H1 (cell line): Measurements from ENCODE around the gene GRID1. TPM values are rescaled to one million over a fixed set of nuclear protein-coding genes. Genes with fewer than 3 reads are reported as not detected.

Source experiments
- CTCF ChIA-PET: fragments of 300-600 bp; sonication (Branson Sonifier 250); formaldehyde crosslinking; loops from one replicate; lab custom pipeline; 2021; ENCODE audit not compliant: partially characterized antibody; lab: Charles Lee
- POLR2A ChIA-PET: fragments of 300-600 bp; sonication (Branson Sonifier 250); formaldehyde crosslinking; loops from one replicate; lab custom pipeline; 2021; ENCODE audit warnings: inconsistent platforms; ENCODE audit not compliant: partially characterized antibody; lab: Charles Lee
- DNase-seq, 2 experiments: peaks; one replicate each; pipeline versions ENCODE4 v3.0.0 to v3.0.0-alpha.2; 2010 to 2022; ENCODE audit warnings: low spot score in 2 of 2, low read depth in 1 of 2, mixed read lengths in 1 of 2
- FAIRE-seq: peaks from 2 replicates; lab custom pipeline; 2011; peaks lifted over from hg19 to GRCh38; lab: Jason Lieb, UNC
- H2AFZ ChIP-seq: 2 replicates; pipeline ENCODE4 v1.8.1; 2012; ENCODE audit warnings: low read length, inconsistent platforms
- H2AK5ac ChIP-seq: 2 replicates; pipeline ENCODE4 v1.6.1; 2013; ENCODE audit warnings: low read depth, low read length
- H2BK120ac ChIP-seq: replicated peaks from 2 replicates; pipeline ENCODE3; 2013; ENCODE audit warnings: low read depth, low read length, inconsistent platforms
- H2BK12ac ChIP-seq: 2 replicates; pipeline ENCODE4 v1.6.1; 2013; ENCODE audit warnings: low read depth, low read length
- H2BK15ac ChIP-seq: 2 replicates; pipeline ENCODE4 v1.6.1; 2013; ENCODE audit warnings: low read length
- H2BK20ac ChIP-seq: 2 replicates; pipeline ENCODE4 v1.6.1; 2013; ENCODE audit warnings: low read length
- H2BK5ac ChIP-seq: 2 replicates; pipeline ENCODE4 v1.6.1; 2013; ENCODE audit warnings: low read depth, low read length
- H3K14ac ChIP-seq: 2 replicates; pipeline ENCODE4 v1.6.1; 2013; ENCODE audit warnings: inconsistent platforms; ENCODE audit not compliant: insufficient read length
- H3K18ac ChIP-seq: 2 replicates; pipeline ENCODE4 v1.6.1; 2013; ENCODE audit warnings: low read length; ENCODE audit errors: extremely low read depth
- H3K23ac ChIP-seq: 2 replicates; pipeline ENCODE4 v1.6.1; 2013; ENCODE audit warnings: inconsistent platforms; ENCODE audit not compliant: insufficient read length
- H3K23me2 ChIP-seq: 2 replicates; pipeline ENCODE4 v1.6.1; 2013; ENCODE audit warnings: low read depth, low read length
- H3K27ac ChIP-seq: 2 replicates; pipeline ENCODE4 v1.6.1; 2011; ENCODE audit warnings: low read depth, low read length, inconsistent platforms
- H3K27me3 ChIP-seq, 4 experiments: replicated peaks in 1 of 4; 1 replicate in 1 of 4; 2 replicates in 3 of 4; pipeline versions ENCODE4 v1.6.1 to v1.8.1; 2011 to 2013; ENCODE audit warnings: low read length in 3 of 4, mild to moderate bottlenecking in 3 of 4, inconsistent platforms in 2 of 4, mixed read lengths in 2 of 4, moderate library complexity in 1 of 4; ENCODE audit not compliant: control insufficient read depth in 3 of 4, insufficient read depth in 3 of 4; ENCODE audit errors: extremely low read depth in 1 of 4
- H3K36me3 ChIP-seq, 4 experiments: 2 replicates each; pipeline versions ENCODE4 v1.6.1 to v1.8.1; 2011 to 2013; ENCODE audit warnings: mild to moderate bottlenecking in 4 of 4, low read length in 3 of 4, moderate library complexity in 2 of 4, control low read depth in 1 of 4, inconsistent platforms in 1 of 4; ENCODE audit not compliant: insufficient read depth in 4 of 4, control insufficient read depth in 2 of 4
- H3K4ac ChIP-seq: replicated peaks from 2 replicates; pipeline ENCODE3; 2013; ENCODE audit warnings: low read length, low read depth, mixed read lengths, inconsistent platforms; ENCODE audit not compliant: insufficient read length
- H3K4me1 ChIP-seq, 4 experiments: replicated peaks in 1 of 4; 1 replicate in 1 of 4; 2 replicates in 3 of 4; pipeline versions ENCODE4 v1.6.1 to v1.8.1; 2011 to 2013; ENCODE audit warnings: low read length in 3 of 4, inconsistent platforms in 2 of 4, mixed read lengths in 1 of 4; ENCODE audit not compliant: insufficient read depth in 4 of 4, control insufficient read depth in 3 of 4
- H3K4me2 ChIP-seq, 2 experiments: 2 replicates each; pipeline versions ENCODE4 v1.6.1 to v1.8.1; 2011 to 2013; ENCODE audit warnings: low read depth in 2 of 2, low read length in 2 of 2, control low read depth in 1 of 2, inconsistent platforms in 1 of 2, mild to moderate bottlenecking in 1 of 2; ENCODE audit not compliant: insufficient read depth in 1 of 2
- H3K4me3 ChIP-seq, 4 experiments: fragments of 200-600, 300-600 bp in 1 of 4; sonication (generic), shearing (Covaris generic), sonication (Bioruptor Twin) in 1 of 4; 2 replicates each; pipeline versions ENCODE4 v1.5.1 to v1.8.1; 2011 to 2016; ENCODE audit warnings: low read length in 4 of 4, low read depth in 3 of 4, control low read depth in 2 of 4, inconsistent platforms in 2 of 4, mild to moderate bottlenecking in 2 of 4, mixed read lengths in 1 of 4, moderate library complexity in 1 of 4; ENCODE audit not compliant: insufficient read depth in 2 of 4; ENCODE audit errors: extremely low read depth in 1 of 4
- H3K56ac ChIP-seq: replicated peaks from 2 replicates; pipeline ENCODE3; 2013; ENCODE audit warnings: low read depth, mild to moderate bottlenecking, mixed read lengths, low read length, inconsistent platforms; ENCODE audit not compliant: insufficient read length
- H3K79me1 ChIP-seq: 2 replicates; pipeline ENCODE4 v1.6.1; 2013; ENCODE audit warnings: low read depth, low read length, control low read depth
- H3K79me2 ChIP-seq, 2 experiments: 2 replicates each; pipeline versions ENCODE4 v1.6.1 to v1.8.1; 2012 to 2013; ENCODE audit warnings: low read length in 2 of 2, mild to moderate bottlenecking in 2 of 2, inconsistent platforms in 1 of 2; ENCODE audit not compliant: insufficient read depth in 2 of 2, control insufficient read depth in 1 of 2
- H3K9ac ChIP-seq, 4 experiments: replicated peaks in 1 of 4; 1 replicate in 1 of 4; 2 replicates in 3 of 4; pipeline versions ENCODE4 v1.6.1 to v1.8.1; 2011 to 2013; ENCODE audit warnings: low read depth in 3 of 4, low read length in 3 of 4, control low read depth in 2 of 4, mild to moderate bottlenecking in 2 of 4, moderate library complexity in 2 of 4, inconsistent platforms in 1 of 4; ENCODE audit errors: extremely low read depth in 1 of 4
- H3K9me3 ChIP-seq, 2 experiments: 2 replicates each; pipeline versions ENCODE4 v1.6.1 to v1.8.1; 2012 to 2013; ENCODE audit warnings: mild to moderate bottlenecking in 2 of 2, moderate library complexity in 2 of 2, control low read depth in 1 of 2, inconsistent platforms in 1 of 2, low read depth in 1 of 2, low read length in 1 of 2, mixed read lengths in 1 of 2; ENCODE audit not compliant: insufficient read depth in 2 of 2
- H4K20me1 ChIP-seq, 2 experiments: replicated peaks in 1 of 2; 2 replicates each; pipeline versions ENCODE3 to v1.8.1; 2011 to 2013; ENCODE audit warnings: inconsistent platforms in 2 of 2, low read length in 2 of 2, mild to moderate bottlenecking in 1 of 2; ENCODE audit not compliant: insufficient read depth in 2 of 2, control insufficient read depth in 1 of 2
- H4K5ac ChIP-seq: 2 replicates; pipeline ENCODE4 v1.6.1; 2013; ENCODE audit warnings: low read length, low read depth, mixed read lengths, inconsistent platforms; ENCODE audit not compliant: insufficient read length
- H4K8ac ChIP-seq: 2 replicates; pipeline ENCODE4 v1.8.0; 2013; ENCODE audit warnings: mild to moderate bottlenecking, moderate library complexity, low read length, inconsistent platforms; ENCODE audit not compliant: insufficient read depth; ENCODE audit errors: extremely low read depth
- H4K91ac ChIP-seq: replicated peaks from 2 replicates; pipeline ENCODE3; 2013; ENCODE audit warnings: low read length, mixed read lengths, inconsistent platforms; ENCODE audit not compliant: insufficient read length
- EZH2 ChIP-seq: fragments of 200-600 bp; sonication (generic); IDR thresholded peaks from 2 replicates; pipeline ENCODE4 v1.7.1; 2012; ENCODE audit warnings: low read depth, mild to moderate bottlenecking, moderate library complexity, low read length, inconsistent platforms; ENCODE audit not compliant: severe bottlenecking
- WGBS, 2 experiments: shearing (Covaris generic) in 1 of 2; methylation state at CpG; one replicate each; pipeline versions ENCODE4 v1.1.6 to v1.1.7; 2013 to 2015; ENCODE audit warnings: low lambda C conversion rate in 2 of 2, mixed read lengths in 2 of 2, inconsistent platforms in 1 of 2, low coverage in 1 of 2, missing lambda C conversion rate in 1 of 2; ENCODE audit not compliant: insufficient replicate concordance in 2 of 2, insufficient coverage in 1 of 2, insufficient read length in 1 of 2; ENCODE audit errors: extremely low coverage in 1 of 2, missing lambda C conversion rate in 1 of 2; 5-methylcytosine and 5-hydroxymethylcytosine counted together
- polyA plus RNA-seq, 7 experiments: library from polyadenylated mRNA; depleted of rRNA in 3 of 7; stranded (reverse) in 5 of 7; unstranded in 2 of 7; fragments of >200 nt in 5 of 7; fragments of 200-250 nt in 2 of 7; gene quantifications; 1 replicate in 5 of 7; 2 replicates in 1 of 7; 4 replicates in 1 of 7; pipeline versions ENCODE4 v1.2.1 to v1.2.3, GENCODE V29; 2011 to 2013; ENCODE audit warnings: missing spikeins in 2 of 7, mixed read lengths in 2 of 7
- total RNA-seq: library from RNA; stranded (reverse); fragmentation: NEBNext Ultra II Directional; extraction: Animal tissue kit (Norgen Biotek cat#: 25700); gene quantifications from 2 replicates; pipeline ENCODE4 v1.2.1, GENCODE V29; 2021

Gene GRID1
- total and polyA plus RNA-seq, 2 of the 8 experiments (the other 6 are each of a cell fraction or from before 2014, with no cell fraction given) = 0.22 to 0.30 TPM

DNA sequence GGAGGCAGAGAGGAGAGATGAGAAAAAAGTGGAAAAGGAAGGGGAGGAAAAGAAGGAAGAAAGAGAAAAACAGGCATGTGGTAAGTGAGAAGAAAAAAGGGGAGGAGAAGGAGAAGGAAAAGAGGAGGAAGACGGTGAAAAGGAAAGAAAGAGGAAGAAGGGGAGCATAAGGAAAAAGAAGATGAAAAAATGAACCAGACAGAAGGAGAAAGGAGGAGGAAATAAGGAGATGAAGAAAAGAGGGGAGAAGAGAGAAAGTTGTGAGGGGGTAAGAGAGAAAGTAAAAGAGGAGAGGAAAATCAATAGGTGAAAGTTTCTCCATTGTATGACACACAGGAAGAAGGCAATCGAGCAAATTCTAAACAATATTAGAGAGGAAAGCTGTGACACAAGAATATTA, 663.8 kb downstream of the GRID1 start:
- no peak overlapping the region for H2AFZ ChIP-seq
- no peaks in the 10 kb centered on the region for H4K20me1 ChIP-seq
- no peak overlapping the region for H3K4me3 ChIP-seq
- no peak overlapping the region for H3K27ac ChIP-seq
- no peaks in the 10 kb centered on the region for H3K79me1 ChIP-seq
- no peak overlapping the region for H3K23ac ChIP-seq
- no peak for DNase-seq
- no peak overlapping the region for H4K5ac ChIP-seq
- no peaks in the 10 kb centered on the region for H3K27me3 ChIP-seq
- H4K8ac ChIP-seq = no peak overlapping the region
- H3K56ac ChIP-seq = no peak overlapping the region
- H4K91ac ChIP-seq = no peak overlapping the region
- no peak overlapping the region for H2AK5ac ChIP-seq
- no peak overlapping the region for H3K18ac ChIP-seq
- H3K23me2 ChIP-seq = no peaks in the 10 kb centered on the region
- H3K4me2 ChIP-seq = no peak overlapping the region
- no peak overlapping the region for H2BK12ac ChIP-seq
- H2BK20ac ChIP-seq = no peak overlapping the region
- H3K14ac ChIP-seq = no peak overlapping the region
- no peak for FAIRE-seq
- ChIA-PET CTCF (no interaction called here), POLR2A (no interaction called here)
- H3K4ac ChIP-seq = no peak overlapping the region
- no peak overlapping the region for H3K9ac ChIP-seq
- no peak overlapping the region for H2BK15ac ChIP-seq
- H3K4me1 ChIP-seq = no peaks in the 10 kb centered on the region
- no peak overlapping the region for H2BK5ac ChIP-seq
- no peak overlapping the region for H2BK120ac ChIP-seq
- no peaks in the 10 kb centered on the region for H3K79me2 ChIP-seq
- WGBS, 2 experiments = 75 to 87% methylated on average over 1 to 2 of the region's 2 CpGs
- H3K36me3 ChIP-seq = no peaks in the 10 kb centered on the region
- H3K9me3 ChIP-seq = no peaks in the 10 kb centered on the region
- TF ChIP-seq EZH2 = no peak
